OCI-LY1 (cell line): ENCODE data around the gene EPB41L1.

ENCODE experiments used
- CTCF ChIP-seq: fragments of 200-600 bp; sonication (generic), shearing (Covaris generic); IDR thresholded peaks from 2 replicates; pipeline ENCODE4 v1.5.1; 2017; ENCODE audit warnings: mild to moderate bottlenecking, antibody characterized with exemption, low read length, moderate library complexity, mixed read lengths
- EZH2 ChIP-seq: fragments of 200-600 bp; sonication (generic), shearing (Covaris generic); IDR thresholded peaks from 2 replicates; pipeline ENCODE4 v1.8.0; 2017; ENCODE audit warnings: borderline replicate concordance, mixed run types, mild to moderate bottlenecking, antibody characterized with exemption, low read length, moderate library complexity, mixed read lengths

- no peak for TF ChIP-seq CTCF
- TF ChIP-seq EZH2: no peak
Measured at GRCh38 chr20:36253036-36253435, 98.5 kb downstream of the EPB41L1 start.
